ENCODE measurements around the gene CDH18. TPM values are rescaled to one million over a fixed set of nuclear protein-coding genes. Genes with fewer than 3 reads are reported as not detected.

The CDH18 gene
- total RNA-seq, 1 experiment from 2014 or later, result 0.15 TPM

GRCh38 chr5:20033881-20034280 is 45.9 kb upstream of the CDH18 start:
- Histone ChIP-seq H3K27me3 (ENCODE audit: low read length) (no peaks in the 10 kb centered on the region), H3K36me3 (ENCODE audit: low read depth, low read length) (no peaks in the 10 kb centered on the region), H3K4me2 (ENCODE audit: low read length) (no peak overlapping the region), H3K9me2 (replicated peaks; ENCODE audit: low read length) (no peaks in the 10 kb centered on the region), H2AFZ (ENCODE audit: low read length) (no peak overlapping the region), H4K20me1 (ENCODE audit: low read length) (no peaks in the 10 kb centered on the region), H3K9ac (ENCODE audit: low read length) (no peak overlapping the region), H3F3A (ENCODE audit: low read length, unreplicated experiment) (no peaks in the 10 kb centered on the region), H3K4me1 (ENCODE audit: insufficient read depth, low read length) (peaks cover 5% of the 10 kb centered on the region; the same call in 1 of the 2 replicates), H3K27ac (ENCODE audit: low read length) (no peak overlapping the region), H3K9me3 (ENCODE audit: low read length) (no peaks in the 10 kb centered on the region), H3K4me3 (ENCODE audit: low read length) (no peak overlapping the region), H3K79me2 (ENCODE audit: low read length) (no peaks in the 10 kb centered on the region)
- CTCF ChIA-PET, result no interaction called here
- no TSS peak for BruUV-seq (replicated peaks)
- no peak for TF ChIP-seq CTCF (conservative IDR thresholded peaks at IDR 0.05; ENCODE audit: low read depth, low read length)
- TF ChIP-seq EZH2phosphoT487 (IDR thresholded peaks at IDR 0.05; ENCODE audit: borderline replicate concordance, low read length), result no peak
- TF ChIP-seq EZH2 (IDR thresholded peaks at IDR 0.05; ENCODE audit: low read length, unreplicated experiment), result no peak
- intact Hi-C loops (cut with micrococcal nuclease), result no loop called here
- DNase-seq, result no peak
- ATAC-seq, result no peak
- POLR2A ChIA-PET (ENCODE audit: unreplicated experiment), result no interaction called here

GRCh38 chr5:20032896-20033295 is 44.9 kb upstream of the CDH18 start:
- intact Hi-C loops (cut with micrococcal nuclease), result no loop called here
- H3K4me2 ChIP-seq (ENCODE audit: low read length), result no peak overlapping the region
- no peaks in the 10 kb centered on the region for H3K27me3 ChIP-seq (ENCODE audit: low read length)
- no peak for ATAC-seq
- H3K36me3 ChIP-seq (ENCODE audit: low read depth, low read length), result no peaks in the 10 kb centered on the region
- H2AFZ ChIP-seq (ENCODE audit: low read length), result no peak overlapping the region; the same call in 1 of the 2 replicates
- no TSS peak for BruUV-seq (replicated peaks)
- POLR2A ChIA-PET (ENCODE audit: unreplicated experiment), result no interaction called here
- CTCF ChIA-PET, result no interaction called here
- no peaks in the 10 kb centered on the region for H4K20me1 ChIP-seq (ENCODE audit: low read length)
- TF ChIP-seq EZH2 (IDR thresholded peaks at IDR 0.05; ENCODE audit: low read length, unreplicated experiment) (no peak), CTCF (conservative IDR thresholded peaks at IDR 0.05; ENCODE audit: low read depth, low read length) (no peak), EZH2phosphoT487 (IDR thresholded peaks at IDR 0.05; ENCODE audit: borderline replicate concordance, low read length) (no peak)
- H3K9ac ChIP-seq (ENCODE audit: low read length), result no peak overlapping the region
- H3K9me3 ChIP-seq (ENCODE audit: low read length), result no peaks in the 10 kb centered on the region
- H3K4me3 ChIP-seq (ENCODE audit: low read length), result no peak overlapping the region
- H3K4me1 ChIP-seq (ENCODE audit: insufficient read depth, low read length), result peaks cover 5% of the 10 kb centered on the region; the same call in 1 of the 2 replicates
- H3F3A ChIP-seq (ENCODE audit: low read length, unreplicated experiment), result no peaks in the 10 kb centered on the region
- DNase-seq, result no peak
- no peaks in the 10 kb centered on the region for H3K9me2 ChIP-seq (replicated peaks; ENCODE audit: low read length)
- no peaks in the 10 kb centered on the region for H3K79me2 ChIP-seq (ENCODE audit: low read length)
- H3K27ac ChIP-seq (ENCODE audit: low read length), result no peak overlapping the region

GRCh38 chr5:20030125-20030524 is 42.1 kb upstream of the CDH18 start:
- H3K4me3 ChIP-seq (ENCODE audit: low read length), result no peak overlapping the region
- H3K4me2 ChIP-seq (ENCODE audit: low read length), result no peak overlapping the region
- H3K27ac ChIP-seq (ENCODE audit: low read length), result no peak overlapping the region
- no peaks in the 10 kb centered on the region for H3K27me3 ChIP-seq (ENCODE audit: low read length)
- no peak for TF ChIP-seq CTCF (conservative IDR thresholded peaks at IDR 0.05; ENCODE audit: low read depth, low read length)
- no peak for TF ChIP-seq EZH2phosphoT487 (IDR thresholded peaks at IDR 0.05; ENCODE audit: borderline replicate concordance, low read length)
- TF ChIP-seq EZH2 (IDR thresholded peaks at IDR 0.05; ENCODE audit: low read length, unreplicated experiment), result no peak
- no peaks in the 10 kb centered on the region for H3F3A ChIP-seq (ENCODE audit: low read length, unreplicated experiment)
- no peak overlapping the region for H3K9ac ChIP-seq (ENCODE audit: low read length)
- CTCF ChIA-PET, result no interaction called here
- ATAC-seq (no peak), DNase-seq (no peak)
- no TSS peak for BruUV-seq (replicated peaks)
- no peaks in the 10 kb centered on the region for H3K79me2 ChIP-seq (ENCODE audit: low read length)
- no peaks in the 10 kb centered on the region for H3K36me3 ChIP-seq (ENCODE audit: low read depth, low read length)
- H2AFZ ChIP-seq (ENCODE audit: low read length), result no peak overlapping the region
- no peaks in the 10 kb centered on the region for H4K20me1 ChIP-seq (ENCODE audit: low read length)
- intact Hi-C loops (cut with micrococcal nuclease), result no loop called here
- POLR2A ChIA-PET (ENCODE audit: unreplicated experiment), result no interaction called here
- no peaks in the 10 kb centered on the region for H3K9me3 ChIP-seq (ENCODE audit: low read length)
- peaks cover 5% of the 10 kb centered on the region; the same call in 1 of the 2 replicates for H3K4me1 ChIP-seq (ENCODE audit: insufficient read depth, low read length)
- H3K9me2 ChIP-seq (replicated peaks; ENCODE audit: low read length), result no peaks in the 10 kb centered on the region
